NCI-H526 (cell line): ENCODE measurements around the gene BCAT1.
"Not testable (repeated sequence)": the region's sequence is repeated elsewhere in the genome, so short reads cannot be mapped to it uniquely, and the experiment has no call there.

Experiments
- DNase-seq, 2 experiments: peaks; one replicate each; lab custom pipeline; 2025; lab: John Stamatoyannopoulos, UW

Gene BCAT1

GRCh38 chr12:24901576-24902461 is 47.1 kb downstream of the BCAT1 start:
- no peak for DNase-seq

GRCh38 chr12:24900196-24900595 is 48.7 kb downstream of the BCAT1 start:
- DNase-seq = no peak

GRCh38 chr12:24899503-24900075 is 49.3 kb downstream of the BCAT1 start:
- DNase-seq = no peak

- DNase-seq = no peak
Measured at GRCh38 chr12:24898606-24899005, 50.3 kb downstream of the BCAT1 start.

GRCh38 chr12:24898185-24898584 is 50.7 kb downstream of the BCAT1 start:
- no peak for DNase-seq

GRCh38 chr12:24896171-24896570 is 52.7 kb downstream of the BCAT1 start:
- DNase-seq = no peak

- DNase-seq = no peak
Measured at GRCh38 chr12:24895612-24896011, 53.3 kb downstream of the BCAT1 start.

GRCh38 chr12:24894879-24895278 is 54.0 kb downstream of the BCAT1 start:
- DNase-seq = no peak

GRCh38 chr12:24890048-24890803 is 58.7 kb downstream of the BCAT1 start:
- DNase-seq = no peak

GRCh38 chr12:24889411-24889810 is 59.5 kb downstream of the BCAT1 start:
- DNase-seq = no peak

GRCh38 chr12:24888813-24889212 is 60.1 kb downstream of the BCAT1 start:
- DNase-seq = peak in 1 of 2 experiments; percentile 43

- DNase-seq = no peak
Measured at GRCh38 chr12:24884911-24885310, 64.0 kb downstream of the BCAT1 start.

- DNase-seq = no peak
Measured at GRCh38 chr12:24881724-24882371, 67.1 kb downstream of the BCAT1 start.

- no peak for DNase-seq
Measured at GRCh38 chr12:24881227-24881626, 67.7 kb downstream of the BCAT1 start.

- no peak for DNase-seq
Measured at GRCh38 chr12:24880732-24881131, 68.2 kb downstream of the BCAT1 start.

GRCh38 chr12:24879644-24880043 is 69.3 kb downstream of the BCAT1 start:
- DNase-seq = no peak

GRCh38 chr12:24875014-24875413 is 73.9 kb downstream of the BCAT1 start:
- no peak for DNase-seq

- no peak for DNase-seq
Measured at GRCh38 chr12:24872211-24872610, 76.7 kb downstream of the BCAT1 start.

GRCh38 chr12:24866139-24866538 is 82.8 kb downstream of the BCAT1 start:
- DNase-seq = not testable (repeated sequence)

- DNase-seq = no peak
Measured at GRCh38 chr12:24864796-24865125, 84.1 kb downstream of the BCAT1 start.

- no peak for DNase-seq
Measured at GRCh38 chr12:24861766-24862540, 86.9 kb downstream of the BCAT1 start.

GRCh38 chr12:24860546-24860945 is 88.4 kb downstream of the BCAT1 start:
- DNase-seq = no peak
